HepG2 (cell line): Measurements from ENCODE around the gene UBXN2A. TPM values are rescaled to one million over a fixed set of nuclear protein-coding genes. Genes with fewer than 3 reads are reported as not detected.

Experiments used
- FOXP1 ChIP-seq, 2 experiments: fragments of 450-650 bp in 1 of 2; IDR thresholded peaks; 2 replicates each; pipeline ENCODE4 v1.6.1; 2017 to 2018; ENCODE audit warnings: antibody characterized with exemption in 1 of 2
- HNRNPH1 ChIP-seq: fragments of 200-400 bp; formaldehyde crosslinking; optimal IDR thresholded peaks from 2 replicates; pipeline ENCODE3; 2017; ENCODE audit warnings: mild to moderate bottlenecking, low read depth, low read length
- IRX3 ChIP-seq: sonication (generic); formaldehyde crosslinking; IDR thresholded peaks from 2 replicates; pipeline ENCODE4 v1.8.1; 2023; ENCODE audit warnings: mild to moderate bottlenecking, low read depth, missing genetic modification reagents, borderline replicate concordance
- MXD1 ChIP-seq: sonication (generic); formaldehyde crosslinking; IDR thresholded peaks from 2 replicates; pipeline ENCODE4 v1.4.0; 2020; ENCODE audit warnings: mild to moderate bottlenecking, missing genetic modification reagents
- RCOR2 ChIP-seq: IDR thresholded peaks from 2 replicates; pipeline ENCODE4 v1.6.1; 2016; ENCODE audit warnings: missing biosample characterization, missing genetic modification reagents
- SRSF1 ChIP-seq: fragments of 200-400 bp; formaldehyde crosslinking; optimal IDR thresholded peaks from 2 replicates; pipeline ENCODE3; 2017; ENCODE audit warnings: mild to moderate bottlenecking, low read depth, low read length, moderate library complexity
- TAF1 ChIP-seq: sonication (generic); formaldehyde crosslinking; IDR thresholded peaks from 2 replicates; pipeline ENCODE4 v1.4.0; 2020; ENCODE audit warnings: missing genetic modification reagents
- TARDBP ChIP-seq: sonication (generic); formaldehyde crosslinking; IDR thresholded peaks from 2 replicates; pipeline ENCODE4 v1.8.0; 2022; ENCODE audit warnings: mild to moderate bottlenecking, missing genetic modification reagents
- TFDP2 ChIP-seq: sonication (generic); formaldehyde crosslinking; IDR thresholded peaks from 2 replicates; pipeline ENCODE4 v1.4.0; 2020; ENCODE audit warnings: missing genetic modification reagents
- THRA ChIP-seq: sonication (generic); formaldehyde crosslinking; IDR thresholded peaks from 2 replicates; pipeline ENCODE4 v1.4.0; 2020; ENCODE audit warnings: missing genetic modification reagents, borderline replicate concordance
- XRCC5 ChIP-seq: fragments of 200-400 bp; formaldehyde crosslinking; optimal IDR thresholded peaks from 2 replicates; pipeline ENCODE3; 2017; ENCODE audit warnings: mild to moderate bottlenecking, low read length
- ZFY ChIP-seq: sonication (generic); formaldehyde crosslinking; IDR thresholded peaks from 2 replicates; pipeline ENCODE4 v1.4.0; 2020; ENCODE audit warnings: missing genetic modification reagents
- ZNF883 ChIP-seq: sonication (generic); formaldehyde crosslinking; IDR thresholded peaks from 2 replicates; pipeline ENCODE4 v1.5.1; 2020; ENCODE audit warnings: mild to moderate bottlenecking, missing genetic modification reagents; ENCODE audit errors: not compliant biosample characterization
- ZSCAN29 ChIP-seq: sonication (generic); formaldehyde crosslinking; conservative IDR thresholded peaks from 2 replicates; pipeline ENCODE4 v1.4.0; 2020; ENCODE audit warnings: mild to moderate bottlenecking, missing genetic modification reagents
- polyA plus RNA-seq, 8 experiments: library from polyadenylated mRNA; depleted of rRNA in 3 of 8; stranded (reverse) in 7 of 8; unstranded in 1 of 8; fragments of >200 nt; fragmentation: Illumina TruSeq in 4 of 8; extraction: Trizol in 4 of 8; gene quantifications; 2 replicates each; pipeline versions ENCODE4 v1.2.1 to v1.2.3, GENCODE V29; 2011 to 2016; ENCODE audit warnings: low read depth in 4 of 8, missing spikeins in 1 of 8, mixed read lengths in 1 of 8; ENCODE audit not compliant: insufficient read depth in 1 of 8
- total RNA-seq, 5 experiments: library from RNA; depleted of rRNA; stranded (reverse); fragments of >200 nt; fragmentation: Illumina TruSeq; extraction: Trizol; gene quantifications; 2 replicates each; pipeline ENCODE4 v1.2.3, GENCODE V29; 2016; ENCODE audit warnings: low read depth in 1 of 5
- TF ChIP-seq, protein P1 (sequence below): sonication (generic); formaldehyde crosslinking; IDR thresholded peaks from 2 replicates; pipeline ENCODE4 v1.4.0; 2020; ENCODE audit warnings: missing genetic modification reagents, borderline replicate concordance
- TF ChIP-seq, protein P2 (sequence below): sonication (generic); formaldehyde crosslinking; IDR thresholded peaks from 2 replicates; pipeline ENCODE4 v1.5.0; 2020; ENCODE audit warnings: mild to moderate bottlenecking, missing genetic modification reagents, borderline replicate concordance

Gene UBXN2A
- total and polyA plus RNA-seq, 2 of the 13 experiments (the other 11 are each of a cell fraction or from before 2014, with no cell fraction given), result 8.3 to 20.9 TPM

GRCh38 chr2:24022324-24022974 is 82.2 kb downstream of the UBXN2A start (continued):
- TF ChIP-seq ZNF883 (CRISPR knock-in tag) (no peak), IRX3 (CRISPR knock-in tag) (peak; percentile 71; the same call in 1 of the 2 replicates), ZFY (CRISPR knock-in tag) (peak; percentile 38; the same call in 1 of the 2 replicates), THRA (CRISPR knock-in tag) (peak; percentile 95; the same call in 1 of the 2 replicates), TAF1 (no peak), TFDP2 (no peak), MXD1 (no peak; the same call in 1 of the 2 replicates), TARDBP (CRISPR knock-in tag) (peak; percentile 81), HNRNPH1 (no peak), RCOR2 (CRISPR knock-in tag) (peak; percentile 71; the same call in 1 of the 2 replicates), ZSCAN29 (no peak), SRSF1 (no peak), XRCC5 (peak; percentile 27), FOXP1 (IDR thresholded peaks at IDR 0.05) (no peak), FOXP1 (CRISPR knock-in tag; IDR thresholded peaks at IDR 0.05) (peak; percentile 39; the same call in 1 of the 2 replicates)
- TF ChIP-seq, protein P1, sequence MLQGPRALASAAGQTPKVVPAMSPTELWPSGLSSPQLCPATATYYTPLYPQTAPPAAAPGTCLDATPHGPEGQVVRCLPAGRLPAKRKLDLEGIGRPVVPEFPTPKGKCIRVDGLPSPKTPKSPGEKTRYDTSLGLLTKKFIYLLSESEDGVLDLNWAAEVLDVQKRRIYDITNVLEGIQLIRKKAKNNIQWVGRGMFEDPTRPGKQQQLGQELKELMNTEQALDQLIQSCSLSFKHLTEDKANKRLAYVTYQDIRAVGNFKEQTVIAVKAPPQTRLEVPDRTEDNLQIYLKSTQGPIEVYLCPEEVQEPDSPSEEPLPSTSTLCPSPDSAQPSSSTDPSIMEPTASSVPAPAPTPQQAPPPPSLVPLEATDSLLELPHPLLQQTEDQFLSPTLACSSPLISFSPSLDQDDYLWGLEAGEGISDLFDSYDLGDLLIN (CRISPR knock-in tag), result no peak
- TF ChIP-seq, protein P2, sequence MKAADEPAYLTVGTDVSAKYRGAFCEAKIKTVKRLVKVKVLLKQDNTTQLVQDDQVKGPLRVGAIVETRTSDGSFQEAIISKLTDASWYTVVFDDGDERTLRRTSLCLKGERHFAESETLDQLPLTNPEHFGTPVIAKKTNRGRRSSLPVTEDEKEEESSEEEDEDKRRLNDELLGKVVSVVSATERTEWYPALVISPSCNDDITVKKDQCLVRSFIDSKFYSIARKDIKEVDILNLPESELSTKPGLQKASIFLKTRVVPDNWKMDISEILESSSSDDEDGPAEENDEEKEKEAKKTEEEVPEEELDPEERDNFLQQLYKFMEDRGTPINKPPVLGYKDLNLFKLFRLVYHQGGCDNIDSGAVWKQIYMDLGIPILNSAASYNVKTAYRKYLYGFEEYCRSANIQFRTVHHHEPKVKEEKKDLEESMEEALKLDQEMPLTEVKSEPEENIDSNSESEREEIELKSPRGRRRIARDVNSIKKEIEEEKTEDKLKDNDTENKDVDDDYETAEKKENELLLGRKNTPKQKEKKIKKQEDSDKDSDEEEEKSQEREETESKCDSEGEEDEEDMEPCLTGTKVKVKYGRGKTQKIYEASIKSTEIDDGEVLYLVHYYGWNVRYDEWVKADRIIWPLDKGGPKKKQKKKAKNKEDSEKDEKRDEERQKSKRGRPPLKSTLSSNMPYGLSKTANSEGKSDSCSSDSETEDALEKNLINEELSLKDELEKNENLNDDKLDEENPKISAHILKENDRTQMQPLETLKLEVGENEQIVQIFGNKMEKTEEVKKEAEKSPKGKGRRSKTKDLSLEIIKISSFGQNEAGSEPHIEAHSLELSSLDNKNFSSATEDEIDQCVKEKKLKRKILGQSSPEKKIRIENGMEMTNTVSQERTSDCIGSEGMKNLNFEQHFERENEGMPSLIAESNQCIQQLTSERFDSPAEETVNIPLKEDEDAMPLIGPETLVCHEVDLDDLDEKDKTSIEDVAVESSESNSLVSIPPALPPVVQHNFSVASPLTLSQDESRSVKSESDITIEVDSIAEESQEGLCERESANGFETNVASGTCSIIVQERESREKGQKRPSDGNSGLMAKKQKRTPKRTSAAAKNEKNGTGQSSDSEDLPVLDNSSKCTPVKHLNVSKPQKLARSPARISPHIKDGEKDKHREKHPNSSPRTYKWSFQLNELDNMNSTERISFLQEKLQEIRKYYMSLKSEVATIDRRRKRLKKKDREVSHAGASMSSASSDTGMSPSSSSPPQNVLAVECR (CRISPR knock-in tag), result peak; percentile 69
